Non-pigmented ciliary epithelial cell (primary cell): Measurements from ENCODE around the gene SPINK7.
"Not testable (repeated sequence)": the region's sequence is repeated elsewhere in the genome, so short reads cannot be mapped to it uniquely, and the experiment has no call there.

ENCODE experiments used
- DNase-seq: peaks from one replicate; pipeline ENCODE4 v3.0.0-alpha.2; 2010; ENCODE audit warnings: low read depth

The SPINK7 gene

GRCh38 chr5:148312153-148312552 lies at the start of gene SPINK7:
TSS of gene SPINK7 (plus strand) at chr5:148312423. CDS start at chr5:148312484, 61 bp downstream.
- no peak for DNase-seq

- no peak for DNase-seq
These were observed 44.3 kb upstream of the SPINK7 start for GRCh38 chr5:148267962-148268361.

GRCh38 chr5:148268566-148268965 lies 43.7 kb upstream of the SPINK7 start, which contains the start of gene SPINK13:
TSS of gene SPINK13 (plus strand) at chr5:148268794. CDS start at chr5:148270073, 1,279 bp downstream.
- DNase-seq: peak; percentile 43

GRCh38 chr5:148275129-148275528 lies 37.1 kb upstream of the SPINK7 start:
- not testable (repeated sequence) for DNase-seq

- DNase-seq: not testable (repeated sequence)
These were observed 31.3 kb upstream of the SPINK7 start for GRCh38 chr5:148280893-148281292.

GRCh38 chr5:148281336-148281735 lies 30.9 kb upstream of the SPINK7 start:
- not testable (repeated sequence) for DNase-seq

GRCh38 chr5:148290271-148291195 lies 21.7 kb upstream of the SPINK7 start:
- DNase-seq: no peak

- no peak for DNase-seq
These were observed 14.5 kb upstream of the SPINK7 start for GRCh38 chr5:148297731-148298130.

- DNase-seq: no peak
These were observed 5.8 kb upstream of the SPINK7 start for GRCh38 chr5:148306446-148306845.

- no peak for DNase-seq
These were observed 3.2 kb upstream of the SPINK7 start for GRCh38 chr5:148309019-148309418.

- no peak for DNase-seq
These were observed 2.5 kb upstream of the SPINK7 start for GRCh38 chr5:148309746-148310145.

- DNase-seq: no peak
These were observed 739 bp upstream of the SPINK7 start for GRCh38 chr5:148311484-148311883.

GRCh38 chr5:148314187-148314586 lies 2.0 kb downstream of the SPINK7 start:
- DNase-seq: no peak

- no peak for DNase-seq
These were observed 2.5 kb downstream of the SPINK7 start for GRCh38 chr5:148314731-148315130.

- DNase-seq: not testable (repeated sequence)
These were observed 8.1 kb downstream of the SPINK7 start for GRCh38 chr5:148320011-148320963.

- no peak for DNase-seq
These were observed 21.1 kb downstream of the SPINK7 start for GRCh38 chr5:148333262-148333849.

- DNase-seq: no peak
These were observed 23.0 kb downstream of the SPINK7 start, which contains the start of gene SPINK9 for GRCh38 chr5:148335259-148335658. TSS of gene SPINK9 (plus strand) at chr5:148335559. CDS start at chr5:148335614, 55 bp downstream.

- DNase-seq: no peak
These were observed 24.6 kb downstream of the SPINK7 start for GRCh38 chr5:148336704-148337435.

GRCh38 chr5:148342371-148343045 lies 30.3 kb downstream of the SPINK7 start:
- DNase-seq: no peak

GRCh38 chr5:148343046-148343407 lies 30.8 kb downstream of the SPINK7 start:
- DNase-seq: no peak
